Measurements from ENCODE around the gene RBMS1. TPM values are rescaled to one million over a fixed set of nuclear protein-coding genes. Genes with fewer than 3 reads are reported as not detected.
A peak's percentile ranks its signal among the peaks of the same experiment; 100 is the strongest.

RBMS1 gene
- total RNA-seq, 4 donors from 2014 or later, result 13.5 to 31.6 (median 23.0) TPM

DNA sequence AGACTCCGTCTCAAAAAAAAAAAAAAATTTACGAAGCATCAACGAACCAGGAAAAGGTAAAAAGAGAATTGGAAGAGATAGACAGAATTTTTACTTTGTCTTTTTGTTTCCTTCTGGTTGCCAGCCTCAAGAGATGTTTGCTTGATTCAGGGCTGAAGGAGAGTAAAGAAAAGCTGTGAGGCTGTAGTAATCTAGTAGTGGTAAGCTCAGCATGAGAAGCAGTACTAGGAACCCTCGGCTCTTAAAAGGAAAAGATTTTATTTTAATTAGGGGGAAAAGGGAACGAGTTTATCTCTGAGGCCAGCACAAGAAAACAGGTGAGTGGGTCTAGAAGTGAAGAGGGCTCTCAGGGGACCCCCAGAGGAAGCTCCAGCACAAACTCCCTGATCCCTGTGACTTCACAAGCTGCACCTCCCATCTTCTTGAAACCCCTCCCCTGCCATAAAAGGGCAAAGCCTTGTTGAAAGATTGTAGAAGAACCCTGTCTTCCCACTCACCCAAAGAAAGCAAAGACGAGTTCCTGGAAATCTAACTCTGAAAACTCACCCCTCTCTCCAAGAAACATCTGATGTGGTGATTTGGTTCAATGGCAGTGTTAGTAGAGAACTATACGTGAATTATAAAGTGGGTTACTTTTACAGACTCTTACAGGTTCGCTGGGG is 8.6 kb downstream of the RBMS1 start:
- peaks cover 3 to 14% (median 4%) of the 10 kb centered on the region in 4 donors for H3K4me1 ChIP-seq
- H3K4me3 ChIP-seq, result no peak overlapping the region
- H3K27me3 ChIP-seq, result no peaks in the 10 kb centered on the region
- H3K27ac ChIP-seq, result peak overlapping the region; percentile 24 to 61 (median 43)
- intact Hi-C loops (cut with DNase I; ENCODE audit: low total_unique reads) (no loop called here), in situ Hi-C loops (cut with MboI; ENCODE audit: low pct_ligation_motif_present in 1 of 4, low pct_unique_long_range_greater_than_20kb in 1 of 4, low sequenced_read_pairs in 3 of 4) (no loop called here)
- 64 to 68% methylated on average over 7 to 8 of the region's 8 CpGs for WGBS, 2 donors (ENCODE audit: low coverage in 1 of 2)
- no peaks in the 10 kb centered on the region for H3K36me3 ChIP-seq
- no peak for DNase-seq
- no peak for TF ChIP-seq POLR2A (IDR thresholded peaks at IDR 0.05)
- no peak for TF ChIP-seq POLR2AphosphoS5 (IDR thresholded peaks at IDR 0.05)
- TF ChIP-seq EP300 (IDR thresholded peaks at IDR 0.05; ENCODE audit: low read depth), result no peak
- TF ChIP-seq, protein P1, sequence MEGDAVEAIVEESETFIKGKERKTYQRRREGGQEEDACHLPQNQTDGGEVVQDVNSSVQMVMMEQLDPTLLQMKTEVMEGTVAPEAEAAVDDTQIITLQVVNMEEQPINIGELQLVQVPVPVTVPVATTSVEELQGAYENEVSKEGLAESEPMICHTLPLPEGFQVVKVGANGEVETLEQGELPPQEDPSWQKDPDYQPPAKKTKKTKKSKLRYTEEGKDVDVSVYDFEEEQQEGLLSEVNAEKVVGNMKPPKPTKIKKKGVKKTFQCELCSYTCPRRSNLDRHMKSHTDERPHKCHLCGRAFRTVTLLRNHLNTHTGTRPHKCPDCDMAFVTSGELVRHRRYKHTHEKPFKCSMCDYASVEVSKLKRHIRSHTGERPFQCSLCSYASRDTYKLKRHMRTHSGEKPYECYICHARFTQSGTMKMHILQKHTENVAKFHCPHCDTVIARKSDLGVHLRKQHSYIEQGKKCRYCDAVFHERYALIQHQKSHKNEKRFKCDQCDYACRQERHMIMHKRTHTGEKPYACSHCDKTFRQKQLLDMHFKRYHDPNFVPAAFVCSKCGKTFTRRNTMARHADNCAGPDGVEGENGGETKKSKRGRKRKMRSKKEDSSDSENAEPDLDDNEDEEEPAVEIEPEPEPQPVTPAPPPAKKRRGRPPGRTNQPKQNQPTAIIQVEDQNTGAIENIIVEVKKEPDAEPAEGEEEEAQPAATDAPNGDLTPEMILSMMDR (IDR thresholded peaks at IDR 0.05), result no peak
- H3K9me3 ChIP-seq, result no peaks in the 10 kb centered on the region

GRCh38 chr2:160482673-160483072 is 10.9 kb downstream of the RBMS1 start:
- no peak for TF ChIP-seq EP300 (IDR thresholded peaks at IDR 0.05; ENCODE audit: low read depth)
- no peak for TF ChIP-seq POLR2AphosphoS5 (IDR thresholded peaks at IDR 0.05)
- TF ChIP-seq POLR2A (IDR thresholded peaks at IDR 0.05), result no peak
- TF ChIP-seq, protein P1 (IDR thresholded peaks at IDR 0.05), result no peak
- Histone ChIP-seq H3K4me3 (no peak overlapping the region), H3K36me3 (no peaks in the 10 kb centered on the region), H3K27ac (peak overlapping the region; percentile 4 to 48 (median 41)), H3K4me1 (peaks cover 3 to 14% (median 6%) of the 10 kb centered on the region in 4 donors), H3K9me3 (no peaks in the 10 kb centered on the region), H3K27me3 (no peaks in the 10 kb centered on the region)
- WGBS, 2 donors (ENCODE audit: low coverage in 1 of 2), result 62 to 76% methylated on average over 2 of the region's 2 CpGs
- no peak for DNase-seq
- intact Hi-C loops (cut with DNase I; ENCODE audit: low total_unique reads) (no loop called here), in situ Hi-C loops (cut with MboI; ENCODE audit: low pct_ligation_motif_present in 1 of 4, low pct_unique_long_range_greater_than_20kb in 1 of 4, low sequenced_read_pairs in 3 of 4) (no loop called here)

DNA sequence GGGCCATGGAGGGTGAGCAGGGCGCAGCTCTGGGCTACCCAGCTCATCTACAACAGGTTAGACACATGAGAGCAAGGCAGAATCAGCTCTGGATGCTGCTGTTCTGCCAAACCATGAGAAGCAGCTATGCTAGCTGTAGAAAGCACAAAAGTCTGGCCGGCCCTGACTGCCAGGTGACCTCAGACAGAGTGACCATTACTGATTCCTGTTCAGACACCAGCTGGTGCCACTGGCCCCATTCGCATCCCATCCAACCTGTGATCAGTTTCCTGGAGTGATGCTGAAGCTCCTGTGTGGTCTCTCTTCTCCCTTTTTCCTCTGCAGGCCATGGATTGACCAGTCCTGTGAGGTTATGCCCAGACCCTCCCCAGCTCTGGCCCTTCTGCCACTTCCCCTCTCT is 14.3 kb downstream of the RBMS1 start:
- no peak for DNase-seq
- Histone ChIP-seq H3K27me3 (no peaks in the 10 kb centered on the region), H3K4me3 (no peak overlapping the region), H3K36me3 (no peaks in the 10 kb centered on the region), H3K27ac (no peak overlapping the region), H3K9me3 (no peaks in the 10 kb centered on the region), H3K4me1 (peaks cover 0 to 21% (median 4%) of the 10 kb centered on the region in 4 donors)
- WGBS, 2 donors (ENCODE audit: low coverage in 1 of 2), result 92 to 100% methylated on average over 1 to 3 of the region's 3 CpGs
- TF ChIP-seq POLR2AphosphoS5 (IDR thresholded peaks at IDR 0.05) (no peak), POLR2A (IDR thresholded peaks at IDR 0.05) (no peak), EP300 (IDR thresholded peaks at IDR 0.05; ENCODE audit: low read depth) (no peak)
- TF ChIP-seq, protein P1 (IDR thresholded peaks at IDR 0.05), result no peak
- in situ Hi-C loops (cut with MboI; ENCODE audit: low pct_ligation_motif_present in 1 of 4, low pct_unique_long_range_greater_than_20kb in 1 of 4, low sequenced_read_pairs in 3 of 4) (loop anchor here in 1 of 4 donors (10.0 kb wide), 1 partner anchor 64 kb away; no protein-coding TSS in a partner anchor), intact Hi-C loops (cut with DNase I; ENCODE audit: low total_unique reads) (loop anchor here (10.0 kb wide), 1 partner anchor 54 kb away; no protein-coding TSS in a partner anchor)

- in situ Hi-C loops (cut with MboI; ENCODE audit: low pct_ligation_motif_present in 1 of 4, low pct_unique_long_range_greater_than_20kb in 1 of 4, low sequenced_read_pairs in 3 of 4) (loop anchor here in 1 of 4 donors (10.0 kb wide), 1 partner anchor 64 kb away; no protein-coding TSS in a partner anchor), intact Hi-C loops (cut with DNase I; ENCODE audit: low total_unique reads) (loop anchor here (10.0 kb wide), 1 partner anchor 54 kb away; no protein-coding TSS in a partner anchor)
- peaks cover under 1 to 25% (median 4%) of the 10 kb centered on the region in 4 donors for H3K4me1 ChIP-seq
- DNase-seq, result no peak
- H3K9me3 ChIP-seq, result no peaks in the 10 kb centered on the region
- H3K36me3 ChIP-seq, result no peaks in the 10 kb centered on the region
- H3K4me3 ChIP-seq, result no peak overlapping the region
- no peak overlapping the region for H3K27ac ChIP-seq
- WGBS, 2 donors (ENCODE audit: low coverage in 1 of 2), result 80 to 96% methylated on average over 5 to 6 of the region's 6 CpGs
- no peak for TF ChIP-seq EP300 (IDR thresholded peaks at IDR 0.05; ENCODE audit: low read depth)
- no peak for TF ChIP-seq POLR2AphosphoS5 (IDR thresholded peaks at IDR 0.05)
- no peak for TF ChIP-seq POLR2A (IDR thresholded peaks at IDR 0.05)
- TF ChIP-seq, protein P1 (IDR thresholded peaks at IDR 0.05), result no peak
- H3K27me3 ChIP-seq, result no peaks in the 10 kb centered on the region
These were observed 14.9 kb downstream of the RBMS1 start for GRCh38 chr2:160478660-160479059.
